ENCODE measurements around the gene FLNB. TPM values are rescaled to one million over a fixed set of nuclear protein-coding genes. Genes with fewer than 3 reads are reported as not detected.

Gene FLNB
- total and polyA plus RNA-seq, 4 experiments from 2014 or later, result 3.9 to 28.5 (median 18.5) TPM

DNA sequence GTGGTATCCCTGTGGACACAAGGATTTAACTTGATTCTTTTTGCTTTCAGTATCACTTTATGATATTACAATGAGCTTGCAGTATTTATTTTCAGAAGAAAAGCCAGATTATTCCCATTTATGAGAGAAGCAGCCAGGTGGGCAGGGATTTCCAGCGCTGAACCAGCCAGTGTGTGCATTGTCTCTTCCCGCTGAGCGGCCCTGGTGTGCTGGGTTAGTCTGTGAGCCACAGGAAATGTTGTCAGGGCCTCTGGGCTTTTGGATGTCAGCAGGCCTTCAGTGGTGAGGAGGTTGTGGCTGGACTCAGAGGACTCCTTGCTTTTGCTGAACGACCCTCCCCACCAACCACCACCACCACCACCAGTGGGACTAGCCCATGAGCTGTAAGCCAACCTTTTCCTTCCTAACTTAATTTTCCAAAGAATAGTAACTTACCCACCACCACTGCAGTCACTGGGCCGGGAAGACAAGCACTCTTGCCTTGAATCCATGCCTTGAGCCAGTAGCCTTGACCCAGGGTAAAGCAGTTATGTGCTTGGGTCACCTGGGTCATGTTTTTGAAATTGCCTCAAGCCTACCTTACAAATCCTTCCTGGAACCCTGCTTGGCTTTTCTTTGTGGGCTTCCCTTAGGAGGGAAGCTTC lies 33.1 kb downstream of the FLNB start:
- CTCF ChIA-PET (ENCODE audit: partially characterized antibody), result no interaction called here
- peaks cover 9 to 25% (median 18%) of the 10 kb centered on the region in 4 donors for H3K4me1 Mint-ChIP-seq
- intact Hi-C loops (cut with micrococcal nuclease), result no loop called here
- no peaks in the 10 kb centered on the region for H3K9me3 Mint-ChIP-seq
- POLR2A ChIA-PET (ENCODE audit: partially characterized antibody), result no interaction called here
- H3K36me3 ChIP-seq (ENCODE audit: insufficient read depth, low read length), result no peaks in the 10 kb centered on the region
- peaks cover 1% of the 10 kb centered on the region for H3K4me1 ChIP-seq (ENCODE audit: insufficient read depth, low read length)
- H3K27me3 ChIP-seq (ENCODE audit: insufficient read depth, low read length), result no peaks in the 10 kb centered on the region
- no peak overlapping the region for H3K4me3 ChIP-seq (ENCODE audit: low read length in 2 of 2)
- no peak overlapping the region for H3K27ac ChIP-seq (ENCODE audit: low read depth, low read length)
- peak overlapping the region in 4 of 7 donors; percentile 31 to 74 (median 42) for H3K27ac Mint-ChIP-seq
- H3K36me3 Mint-ChIP-seq, result peaks cover 0 to 10% of the 10 kb centered on the region in 2 donors
- H3K27me3 Mint-ChIP-seq, result no peaks in the 10 kb centered on the region
- no peaks in the 10 kb centered on the region for H3K9me3 ChIP-seq (ENCODE audit: control insufficient read depth in 1 of 2, low read length in 2 of 2)
- no peak for DNase-seq
- no peak overlapping the region for H3K4me3 Mint-ChIP-seq

DNA sequence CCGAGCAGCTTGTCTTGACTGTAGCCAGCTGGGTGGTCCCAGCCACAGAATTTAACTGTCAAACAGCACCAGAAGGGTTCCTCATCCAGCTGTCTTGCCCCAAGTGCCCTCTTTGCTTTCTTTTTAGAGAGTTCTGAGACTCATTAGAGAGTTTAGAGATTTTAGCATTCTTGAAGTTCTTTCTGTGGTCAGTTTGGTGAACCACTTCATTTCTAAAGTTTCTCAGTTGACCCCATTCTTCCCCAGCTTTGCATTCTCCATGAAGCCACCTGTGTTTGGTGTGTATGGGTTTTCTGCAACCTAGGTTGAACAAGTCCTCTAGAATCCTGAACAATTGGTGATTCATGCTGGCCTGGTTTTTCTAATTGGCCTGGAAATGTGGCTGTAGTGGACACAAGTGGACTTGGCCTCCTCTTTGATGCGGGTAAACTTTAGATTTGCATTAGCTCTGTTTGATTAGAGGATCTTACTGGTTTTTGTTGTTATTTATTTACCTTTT lies 33.7 kb downstream of the FLNB start:
- Mint-ChIP-seq H3K27me3 (no peaks in the 10 kb centered on the region), H3K4me3 (peak overlapping the region in 1 of 8 donors; percentile 14), H3K36me3 (peaks cover 0 to 15% of the 10 kb centered on the region in 2 donors), H3K27ac (peak overlapping the region in 1 of 7 donors; percentile 74), H3K9me3 (no peaks in the 10 kb centered on the region), H3K4me1 (peaks cover 8 to 22% (median 17%) of the 10 kb centered on the region in 4 donors)
- no peaks in the 10 kb centered on the region for H3K9me3 ChIP-seq (ENCODE audit: control insufficient read depth in 1 of 2, low read length in 2 of 2)
- no peak overlapping the region for H3K4me3 ChIP-seq (ENCODE audit: low read length in 2 of 2)
- ChIA-PET CTCF (ENCODE audit: partially characterized antibody) (no interaction called here), POLR2A (ENCODE audit: partially characterized antibody) (no interaction called here)
- H3K36me3 ChIP-seq (ENCODE audit: insufficient read depth, low read length), result no peaks in the 10 kb centered on the region
- no peak overlapping the region for H3K27ac ChIP-seq (ENCODE audit: low read depth, low read length)
- no peaks in the 10 kb centered on the region for H3K4me1 ChIP-seq (ENCODE audit: insufficient read depth, low read length)
- no peak for DNase-seq
- intact Hi-C loops (cut with micrococcal nuclease), result no loop called here
- H3K27me3 ChIP-seq (ENCODE audit: insufficient read depth, low read length), result no peaks in the 10 kb centered on the region

DNA sequence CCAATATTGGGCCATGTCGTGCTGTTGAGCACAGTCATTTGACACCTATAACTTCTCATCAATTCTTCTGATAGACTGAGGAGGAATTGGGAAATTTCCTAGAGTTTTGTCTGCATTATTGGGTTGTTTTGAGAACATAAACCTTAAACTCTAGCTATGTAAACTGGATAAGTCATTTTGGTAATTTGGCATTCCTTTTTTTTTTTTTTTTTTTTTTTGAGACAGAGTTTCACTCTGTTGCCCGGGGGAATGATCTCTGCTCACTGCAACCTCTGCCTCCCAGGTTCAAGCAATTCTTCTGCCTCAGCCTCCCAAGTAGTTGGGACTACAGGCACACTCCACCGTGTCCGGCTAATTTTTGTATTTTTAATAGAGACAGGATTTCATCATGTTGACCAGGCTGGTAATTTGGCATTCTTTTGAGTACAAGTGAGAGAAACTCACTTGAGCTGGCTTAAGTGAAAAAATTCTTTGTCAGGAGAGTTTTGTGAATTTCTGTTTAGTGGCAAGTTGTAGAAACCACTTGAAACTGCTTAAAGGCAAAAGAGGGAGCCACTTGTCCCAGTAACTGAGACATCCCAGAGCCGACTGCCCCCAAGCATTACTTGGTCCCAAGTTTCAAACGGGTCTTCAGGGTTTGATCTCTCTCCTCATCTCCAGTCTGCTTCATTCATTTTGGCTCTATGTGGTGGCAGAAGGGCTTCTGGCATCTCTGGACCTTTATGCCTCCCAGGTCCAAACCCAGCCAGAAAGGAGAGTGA lies 34.9 kb downstream of the FLNB start:
- POLR2A ChIA-PET (ENCODE audit: partially characterized antibody), result no interaction called here
- CTCF ChIA-PET (ENCODE audit: partially characterized antibody), result no interaction called here
- no peaks in the 10 kb centered on the region for H3K27me3 ChIP-seq (ENCODE audit: insufficient read depth, low read length)

DNA sequence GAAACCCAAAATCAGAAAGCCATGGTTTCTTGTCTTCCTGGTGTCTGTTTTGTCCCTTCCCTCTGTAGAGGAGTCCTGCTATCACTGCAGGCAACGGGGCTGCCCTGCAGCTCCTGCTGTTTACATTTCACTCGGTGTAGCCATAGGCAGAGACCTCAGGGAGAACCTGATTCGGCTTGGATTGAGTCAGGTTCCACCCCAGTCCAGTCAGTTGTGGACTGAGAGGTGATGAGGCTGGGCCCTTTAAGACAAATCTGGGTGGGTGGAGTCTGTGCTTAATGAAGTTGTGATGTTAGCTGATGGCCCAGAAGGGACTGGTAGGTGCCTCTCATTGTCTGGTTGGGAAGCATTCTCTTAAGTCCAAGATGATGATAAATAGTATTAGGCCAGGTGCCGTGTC lies 35.7 kb downstream of the FLNB start:
- Mint-ChIP-seq H3K4me3 (no peak overlapping the region), H3K36me3 (peaks cover 0 to 11% of the 10 kb centered on the region in 2 donors), H3K9me3 (no peaks in the 10 kb centered on the region), H3K4me1 (peaks cover 4 to 16% (median 9%) of the 10 kb centered on the region in 4 donors), H3K27me3 (no peaks in the 10 kb centered on the region), H3K27ac (peak overlapping the region in 1 of 7 donors; percentile 13)
- no peaks in the 10 kb centered on the region for H3K27me3 ChIP-seq (ENCODE audit: insufficient read depth, low read length)
- ChIA-PET CTCF (ENCODE audit: partially characterized antibody) (no interaction called here), POLR2A (ENCODE audit: partially characterized antibody) (no interaction called here)
- DNase-seq, result no peak
- no peaks in the 10 kb centered on the region for H3K9me3 ChIP-seq (ENCODE audit: control insufficient read depth in 1 of 2, low read length in 2 of 2)
- no peaks in the 10 kb centered on the region for H3K4me1 ChIP-seq (ENCODE audit: insufficient read depth, low read length)
- H3K4me3 ChIP-seq (ENCODE audit: low read length in 2 of 2), result no peak overlapping the region
- no peaks in the 10 kb centered on the region for H3K36me3 ChIP-seq (ENCODE audit: insufficient read depth, low read length)
- intact Hi-C loops (cut with micrococcal nuclease), result no loop called here
- H3K27ac ChIP-seq (ENCODE audit: low read depth, low read length), result no peak overlapping the region

More for the DNA sequence above, 34.9 kb downstream of the FLNB start:
- intact Hi-C loops (cut with micrococcal nuclease), result no loop called here
- H3K9me3 ChIP-seq (ENCODE audit: control insufficient read depth in 1 of 2, low read length in 2 of 2), result no peaks in the 10 kb centered on the region
- peaks cover 4 to 16% (median 9%) of the 10 kb centered on the region in 4 donors for H3K4me1 Mint-ChIP-seq
- H3K36me3 Mint-ChIP-seq, result peaks cover 0 to 11% of the 10 kb centered on the region in 2 donors
- no peaks in the 10 kb centered on the region for H3K36me3 ChIP-seq (ENCODE audit: insufficient read depth, low read length)
- H3K27ac ChIP-seq (ENCODE audit: low read depth, low read length), result no peak overlapping the region
- no peak overlapping the region for H3K4me3 Mint-ChIP-seq
- DNase-seq, result no peak
- no peaks in the 10 kb centered on the region for H3K9me3 Mint-ChIP-seq
- H3K27ac Mint-ChIP-seq, result peak overlapping the region in 2 of 7 donors; percentile 24 to 43
- H3K27me3 Mint-ChIP-seq, result no peaks in the 10 kb centered on the region
- H3K4me3 ChIP-seq (ENCODE audit: low read length in 2 of 2), result no peak overlapping the region
- no peaks in the 10 kb centered on the region for H3K4me1 ChIP-seq (ENCODE audit: insufficient read depth, low read length)

DNA sequence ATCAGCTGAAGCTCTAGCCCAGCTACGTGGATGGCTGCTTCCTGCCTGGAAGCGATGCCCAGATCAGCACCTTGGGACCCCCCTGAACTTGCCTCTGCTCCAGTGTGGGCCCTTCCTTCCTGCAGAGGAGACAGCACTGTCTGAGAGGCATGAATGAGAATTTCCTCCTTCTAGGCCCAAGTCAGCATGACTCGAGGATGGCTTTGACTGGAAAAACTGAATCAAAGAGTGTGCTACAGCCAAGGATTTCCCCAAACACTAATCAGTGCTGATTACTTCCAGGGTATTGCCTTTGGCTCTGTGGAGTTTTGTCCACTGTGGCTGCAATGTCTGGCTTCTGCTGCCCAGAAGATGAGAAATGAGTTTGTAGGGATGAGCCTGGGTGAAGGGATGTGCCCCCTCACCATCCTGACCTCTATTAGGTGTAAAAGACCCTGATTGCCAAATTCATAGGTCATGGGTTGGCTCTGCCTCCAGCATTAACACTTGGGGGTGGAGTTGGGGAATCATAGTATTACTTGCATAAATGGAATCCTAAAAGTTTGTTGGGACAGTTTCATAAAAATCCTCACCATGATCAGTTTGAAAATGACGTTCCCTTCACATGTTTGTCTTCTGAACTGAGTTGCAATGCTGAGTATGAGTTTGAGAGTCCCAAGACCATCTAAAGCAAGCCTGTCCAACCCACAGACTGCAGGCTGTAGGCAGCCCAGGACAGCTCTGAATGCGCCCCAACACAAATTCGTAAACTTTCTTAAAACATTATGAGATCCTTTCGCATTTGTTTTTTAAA lies 36.7 kb downstream of the FLNB start:
- Mint-ChIP-seq H3K4me3 (no peak overlapping the region), H3K9me3 (no peaks in the 10 kb centered on the region), H3K36me3 (peaks cover 0 to 11% of the 10 kb centered on the region in 2 donors), H3K4me1 (peaks cover 4 to 16% (median 9%) of the 10 kb centered on the region in 4 donors), H3K27me3 (no peaks in the 10 kb centered on the region), H3K27ac (peak overlapping the region in 3 of 7 donors; percentile 1 to 52 (median 52))
- DNase-seq, result no peak
- H3K4me1 ChIP-seq (ENCODE audit: insufficient read depth, low read length), result no peaks in the 10 kb centered on the region
- no peaks in the 10 kb centered on the region for H3K36me3 ChIP-seq (ENCODE audit: insufficient read depth, low read length)
- H3K9me3 ChIP-seq (ENCODE audit: control insufficient read depth in 1 of 2, low read length in 2 of 2), result no peaks in the 10 kb centered on the region
- no peak overlapping the region for H3K4me3 ChIP-seq (ENCODE audit: low read length in 2 of 2)
- H3K27ac ChIP-seq (ENCODE audit: low read depth, low read length), result no peak overlapping the region
- H3K27me3 ChIP-seq (ENCODE audit: insufficient read depth, low read length), result no peaks in the 10 kb centered on the region
- ChIA-PET POLR2A (ENCODE audit: partially characterized antibody) (no interaction called here), CTCF (ENCODE audit: partially characterized antibody) (no interaction called here)
- intact Hi-C loops (cut with micrococcal nuclease), result no loop called here

DNA sequence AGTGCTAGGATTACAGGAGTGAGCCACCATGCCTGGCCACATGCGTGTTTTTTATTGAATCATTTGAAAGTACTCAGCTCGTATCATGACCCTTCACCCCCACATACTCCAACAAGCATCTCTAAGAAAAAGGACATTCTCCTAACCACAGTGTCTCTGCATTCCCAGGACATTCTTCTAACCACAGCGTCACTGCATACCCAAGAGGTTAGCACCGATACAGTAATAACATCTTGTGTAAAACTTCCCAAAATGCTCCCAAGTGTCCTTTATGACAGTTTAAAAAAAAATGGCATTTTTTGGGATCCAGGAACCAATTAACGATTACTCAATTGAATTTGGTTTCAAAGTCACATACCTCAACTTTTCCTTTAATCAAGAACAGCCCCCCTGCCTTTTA lies 39.6 kb downstream of the FLNB start:
- Mint-ChIP-seq H3K27ac (peak overlapping the region in 1 of 7 donors; percentile 78), H3K36me3 (peaks cover 0 to 11% of the 10 kb centered on the region in 2 donors), H3K4me1 (peaks cover under 1 to 4% (median 2%) of the 10 kb centered on the region in 4 donors), H3K27me3 (no peaks in the 10 kb centered on the region), H3K4me3 (no peak overlapping the region), H3K9me3 (no peaks in the 10 kb centered on the region)
- CTCF ChIA-PET (ENCODE audit: partially characterized antibody), result interaction anchor here (0.5 kb wide), 1 partner anchor 70 kb away, joined by 3 read pairs; no protein-coding TSS in a partner anchor
- POLR2A ChIA-PET (ENCODE audit: partially characterized antibody), result no interaction called here
- DNase-seq, result no peak
- H3K4me1 ChIP-seq (ENCODE audit: insufficient read depth, low read length), result no peaks in the 10 kb centered on the region
- no peaks in the 10 kb centered on the region for H3K36me3 ChIP-seq (ENCODE audit: insufficient read depth, low read length)
- H3K27me3 ChIP-seq (ENCODE audit: insufficient read depth, low read length), result no peaks in the 10 kb centered on the region
- intact Hi-C loops (cut with micrococcal nuclease), result no loop called here
- H3K4me3 ChIP-seq (ENCODE audit: low read length in 2 of 2), result no peak overlapping the region
- no peaks in the 10 kb centered on the region for H3K9me3 ChIP-seq (ENCODE audit: control insufficient read depth in 1 of 2, low read length in 2 of 2)
- no peak overlapping the region for H3K27ac ChIP-seq (ENCODE audit: low read depth, low read length)

DNA sequence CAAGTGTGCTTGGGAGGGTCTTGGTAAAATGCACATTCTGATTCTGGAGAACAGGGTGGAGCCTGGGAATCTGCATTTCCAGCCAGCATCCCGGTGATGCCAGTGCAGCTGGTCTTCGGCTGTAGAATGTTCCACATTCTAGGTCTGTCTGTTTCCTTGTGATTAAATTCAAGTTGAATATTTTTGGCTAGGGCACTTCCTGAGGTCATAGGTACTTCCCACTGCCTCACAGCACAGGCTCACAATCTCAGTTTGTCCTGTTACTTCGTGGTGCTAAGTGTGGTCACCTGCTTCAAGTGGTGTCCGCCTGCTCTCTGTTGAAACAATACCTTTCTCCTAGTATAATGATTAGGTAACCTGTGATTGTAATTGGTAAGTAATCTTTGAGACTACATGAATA lies 40.1 kb downstream of the FLNB start:
- Mint-ChIP-seq H3K36me3 (peaks cover 0 to 11% of the 10 kb centered on the region in 2 donors), H3K27ac (no peak overlapping the region)

More for the DNA sequence above, 40.1 kb downstream of the FLNB start:
- Histone ChIP-seq H3K36me3 (ENCODE audit: insufficient read depth, low read length) (no peaks in the 10 kb centered on the region), H3K27me3 (ENCODE audit: insufficient read depth, low read length) (no peaks in the 10 kb centered on the region), H3K4me1 (ENCODE audit: insufficient read depth, low read length) (no peaks in the 10 kb centered on the region), H3K9me3 (ENCODE audit: control insufficient read depth in 1 of 2, low read length in 2 of 2) (no peaks in the 10 kb centered on the region), H3K27ac (ENCODE audit: low read depth, low read length) (no peak overlapping the region), H3K4me3 (ENCODE audit: low read length in 2 of 2) (no peak overlapping the region)
- Mint-ChIP-seq H3K4me1 (peaks cover 0 to 4% (median 2%) of the 10 kb centered on the region in 4 donors), H3K4me3 (no peak overlapping the region), H3K9me3 (no peaks in the 10 kb centered on the region), H3K27me3 (no peaks in the 10 kb centered on the region)
- ChIA-PET POLR2A (ENCODE audit: partially characterized antibody) (no interaction called here), CTCF (ENCODE audit: partially characterized antibody) (interaction anchor here (0.5 kb wide), 1 partner anchor 69 kb away, joined by 3 read pairs; no protein-coding TSS in a partner anchor)
- DNase-seq, result no peak
- intact Hi-C loops (cut with micrococcal nuclease), result no loop called here
